ENCODE data around the gene EIF1AY.
"Not testable (repeated sequence)": the region's sequence is repeated elsewhere in the genome, so short reads cannot be mapped to it uniquely, and the experiment has no call there.

EIF1AY gene

GRCh38 chrY:20575531-20576121, at the start of gene EIF1AY:
EIF1AY (plus strand) TSS chrY:20575776; CDS start chrY:20575872, 96 bp downstream.
- FAIRE-seq: peak; percentile 98

- FAIRE-seq: no peak
Observed at GRCh38 chrY:20528435-20528834, 47.1 kb upstream of the EIF1AY start.

GRCh38 chrY:20538186-20538585, 37.4 kb upstream of the EIF1AY start:
- no peak for FAIRE-seq

GRCh38 chrY:20538933-20539332, 36.6 kb upstream of the EIF1AY start:
- FAIRE-seq: no peak

- FAIRE-seq: no peak
Observed at GRCh38 chrY:20544451-20544960, 31.1 kb upstream of the EIF1AY start.

GRCh38 chrY:20546071-20546470, 29.5 kb upstream of the EIF1AY start:
- no peak for FAIRE-seq

- no peak for FAIRE-seq
Observed at GRCh38 chrY:20549289-20549688, 26.3 kb upstream of the EIF1AY start.

GRCh38 chrY:20551840-20552239, 23.7 kb upstream of the EIF1AY start:
- no peak for FAIRE-seq

GRCh38 chrY:20552764-20553323, 22.7 kb upstream of the EIF1AY start:
- FAIRE-seq: not testable (repeated sequence)

- no peak for FAIRE-seq
Observed at GRCh38 chrY:20555820-20556219, 19.8 kb upstream of the EIF1AY start.

GRCh38 chrY:20558677-20559076, 16.9 kb upstream of the EIF1AY start:
- FAIRE-seq: peak; percentile 60

- FAIRE-seq: no peak
Observed at GRCh38 chrY:20559873-20560512, 15.6 kb upstream of the EIF1AY start.

- no peak for FAIRE-seq
Observed at GRCh38 chrY:20571306-20571705, 4.3 kb upstream of the EIF1AY start.

GRCh38 chrY:20576506-20576905, 930 bp downstream of the EIF1AY start:
- no peak for FAIRE-seq

GRCh38 chrY:20578206-20578605, 2.6 kb downstream of the EIF1AY start:
- no peak for FAIRE-seq

- FAIRE-seq: no peak
Observed at GRCh38 chrY:20581687-20582086, 6.1 kb downstream of the EIF1AY start.

GRCh38 chrY:20586161-20586560, 10.6 kb downstream of the EIF1AY start:
- no peak for FAIRE-seq
